GM06990 (cell line): Measurements from ENCODE around the gene TMEM81.

Source experiments
- DNase-seq: peaks from one replicate; pipeline ENCODE4 v3.0.0-alpha.2; 2011; ENCODE audit not compliant: insufficient read length; ENCODE audit errors: extremely low read depth
- H3K27me3 ChIP-seq: replicated peaks from 2 replicates; pipeline ENCODE4 v1.6.0; 2011; ENCODE audit warnings: low read length; ENCODE audit not compliant: control insufficient read depth, insufficient read depth
- H3K36me3 ChIP-seq: 2 replicates; pipeline ENCODE4 v1.5.1; 2011; ENCODE audit warnings: low read length; ENCODE audit not compliant: control insufficient read depth, insufficient read depth
- H3K4me3 ChIP-seq: replicated peaks from 2 replicates; pipeline ENCODE4 v1.5.1; 2011; ENCODE audit warnings: low read depth, mild to moderate bottlenecking, control low read depth, low read length
- TF ChIP-seq, protein P1 (sequence below): IDR thresholded peaks from 2 replicates; pipeline ENCODE4 v1.5.1; 2011; ENCODE audit warnings: low read length, control low read depth, mild to moderate bottlenecking, inconsistent platforms; ENCODE audit not compliant: insufficient read depth, poor library complexity, severe bottlenecking

TMEM81 gene

DNA sequence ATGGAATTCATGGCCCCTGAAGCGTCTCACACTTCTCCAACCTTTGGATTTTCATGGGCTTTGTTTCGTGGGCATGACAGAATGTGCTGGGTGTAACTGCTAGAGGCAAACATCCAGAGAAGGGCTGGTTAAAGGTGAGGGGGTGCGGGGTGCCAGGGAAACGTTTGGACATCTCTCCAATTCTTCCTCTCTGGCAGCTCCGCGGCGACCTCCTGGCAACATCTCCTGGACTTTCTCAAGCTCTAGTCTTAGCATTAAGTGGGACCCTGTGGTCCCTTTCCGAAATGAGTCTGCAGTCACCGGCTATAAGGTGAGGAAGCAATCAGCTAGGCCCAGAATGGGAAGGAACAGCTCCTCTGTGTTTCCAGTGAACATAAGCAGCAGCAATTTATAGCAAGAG lies 12.0 kb downstream of the TMEM81 start:
- TF ChIP-seq, protein P1, sequence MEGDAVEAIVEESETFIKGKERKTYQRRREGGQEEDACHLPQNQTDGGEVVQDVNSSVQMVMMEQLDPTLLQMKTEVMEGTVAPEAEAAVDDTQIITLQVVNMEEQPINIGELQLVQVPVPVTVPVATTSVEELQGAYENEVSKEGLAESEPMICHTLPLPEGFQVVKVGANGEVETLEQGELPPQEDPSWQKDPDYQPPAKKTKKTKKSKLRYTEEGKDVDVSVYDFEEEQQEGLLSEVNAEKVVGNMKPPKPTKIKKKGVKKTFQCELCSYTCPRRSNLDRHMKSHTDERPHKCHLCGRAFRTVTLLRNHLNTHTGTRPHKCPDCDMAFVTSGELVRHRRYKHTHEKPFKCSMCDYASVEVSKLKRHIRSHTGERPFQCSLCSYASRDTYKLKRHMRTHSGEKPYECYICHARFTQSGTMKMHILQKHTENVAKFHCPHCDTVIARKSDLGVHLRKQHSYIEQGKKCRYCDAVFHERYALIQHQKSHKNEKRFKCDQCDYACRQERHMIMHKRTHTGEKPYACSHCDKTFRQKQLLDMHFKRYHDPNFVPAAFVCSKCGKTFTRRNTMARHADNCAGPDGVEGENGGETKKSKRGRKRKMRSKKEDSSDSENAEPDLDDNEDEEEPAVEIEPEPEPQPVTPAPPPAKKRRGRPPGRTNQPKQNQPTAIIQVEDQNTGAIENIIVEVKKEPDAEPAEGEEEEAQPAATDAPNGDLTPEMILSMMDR = no peak
- Histone ChIP-seq H3K4me3 (no peak overlapping the region), H3K36me3 (no peaks in the 10 kb centered on the region), H3K27me3 (no peaks in the 10 kb centered on the region)
- DNase-seq = no peak

DNA sequence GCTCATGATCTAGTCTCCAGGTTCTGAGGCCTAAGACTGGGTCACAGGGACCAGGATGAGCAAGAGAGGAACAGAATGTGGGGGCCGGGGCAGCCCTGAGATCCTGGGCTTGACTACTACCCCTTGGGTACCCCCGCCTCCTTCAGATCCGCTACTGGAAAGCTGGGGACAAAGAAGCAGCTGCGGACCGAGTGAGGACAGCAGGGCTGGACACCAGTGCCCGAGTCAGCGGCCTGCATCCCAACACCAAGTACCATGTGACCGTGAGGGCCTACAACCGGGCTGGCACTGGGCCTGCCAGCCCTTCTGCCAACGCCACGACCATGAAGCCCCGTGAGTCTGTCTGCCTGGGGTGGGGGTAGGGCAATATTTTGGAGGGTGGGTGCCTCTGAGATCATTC lies 12.5 kb downstream of the TMEM81 start:
- no peak overlapping the region for H3K4me3 ChIP-seq
- H3K27me3 ChIP-seq = no peaks in the 10 kb centered on the region; the same call in 1 of the 2 replicates
- DNase-seq = no peak
- TF ChIP-seq, protein P1 = no peak
- H3K36me3 ChIP-seq = no peaks in the 10 kb centered on the region

DNA sequence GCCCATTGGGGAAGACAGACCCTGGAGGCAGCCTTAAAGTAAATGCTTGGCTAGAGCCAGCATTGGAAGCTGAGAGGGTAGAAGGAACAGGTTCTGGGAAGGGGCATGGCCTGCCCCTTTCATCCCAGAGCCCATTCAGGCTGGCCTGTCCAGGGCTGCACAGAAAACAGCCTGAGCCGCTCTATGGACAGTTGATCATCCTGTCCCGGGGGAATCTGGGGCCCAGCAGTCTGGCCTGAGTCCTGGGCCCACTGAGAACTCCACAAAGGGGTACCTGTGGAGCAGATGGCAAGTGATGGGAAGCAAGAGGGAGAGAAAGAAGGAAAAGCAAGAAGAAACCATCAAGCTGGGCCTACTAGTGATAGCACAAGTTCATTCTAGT lies 13.2 kb downstream of the TMEM81 start:
- Histone ChIP-seq H3K36me3 (no peaks in the 10 kb centered on the region), H3K27me3 (no peaks in the 10 kb centered on the region; the same call in 1 of the 2 replicates), H3K4me3 (no peak overlapping the region)
- TF ChIP-seq, protein P1 = no peak
- no peak for DNase-seq

DNA sequence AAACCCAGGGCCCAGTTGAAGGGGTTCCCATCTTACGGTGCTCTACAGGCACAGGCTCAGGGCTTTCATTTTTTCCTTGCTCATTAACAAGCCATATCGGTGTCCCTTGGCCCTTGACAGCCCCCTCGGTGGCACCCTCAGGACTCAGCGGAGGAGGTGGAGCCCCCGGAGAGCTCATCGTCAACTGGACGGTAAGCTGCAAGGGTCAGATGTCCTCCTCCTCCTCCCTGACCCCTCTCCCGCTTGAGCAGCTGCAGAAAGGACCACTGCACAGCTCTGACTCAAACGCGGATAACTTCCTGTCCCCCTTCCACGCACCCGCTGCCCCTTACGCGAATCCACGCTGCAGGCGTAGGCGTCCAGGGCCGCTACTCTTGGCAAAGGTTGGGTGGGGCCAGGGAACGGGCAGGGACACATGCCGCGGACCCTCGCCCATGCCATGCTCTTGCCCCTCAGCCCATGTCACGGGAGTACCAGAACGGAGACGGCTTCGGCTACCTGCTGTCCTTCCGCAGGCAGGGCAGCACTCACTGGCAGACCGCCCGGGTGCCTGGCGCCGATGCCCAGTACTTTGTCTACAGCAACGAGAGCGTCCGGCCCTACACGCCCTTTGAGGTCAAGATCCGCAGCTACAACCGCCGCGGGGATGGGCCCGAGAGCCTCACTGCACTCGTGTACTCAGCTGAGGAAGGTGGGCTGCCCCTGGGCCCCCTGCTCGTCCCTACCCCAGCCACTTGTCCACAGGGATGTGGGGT lies 14.7 kb downstream of the TMEM81 start:
- Histone ChIP-seq H3K4me3 (no peak overlapping the region), H3K36me3 (no peaks in the 10 kb centered on the region), H3K27me3 (no peaks in the 10 kb centered on the region; the same call in 1 of the 2 replicates)
- no peak for DNase-seq
- TF ChIP-seq, protein P1 = no peak

DNA sequence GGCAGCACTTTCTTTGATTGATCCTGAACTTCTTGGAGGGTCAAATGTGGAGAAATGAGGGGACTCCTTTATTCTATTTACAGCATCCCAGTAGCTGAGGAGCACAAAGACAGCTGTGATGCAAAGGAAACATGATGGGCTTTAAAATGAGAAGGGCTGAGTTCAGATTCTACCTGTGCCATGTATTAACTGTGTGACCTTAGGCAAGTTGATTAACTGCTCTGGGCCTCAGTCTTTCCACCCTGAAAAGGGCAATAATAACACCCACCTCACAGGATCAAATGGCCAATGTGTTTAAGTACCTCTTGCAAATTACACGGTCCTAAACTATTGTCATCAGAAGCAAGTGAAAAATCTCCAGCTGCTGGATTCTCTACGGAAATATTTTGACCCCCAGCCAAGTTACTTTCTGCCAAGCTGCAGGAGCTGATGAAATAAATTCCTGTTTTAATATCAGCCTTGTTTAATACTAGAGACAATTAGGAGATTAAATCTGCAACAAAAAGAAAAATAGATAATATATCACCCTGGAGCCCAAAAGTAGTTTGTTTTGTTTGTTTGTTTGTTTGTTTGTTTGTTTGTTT lies 15.7 kb downstream of the TMEM81 start:
- H3K27me3 ChIP-seq = no peaks in the 10 kb centered on the region; the same call in 1 of the 2 replicates
- no peak overlapping the region for H3K4me3 ChIP-seq
- TF ChIP-seq, protein P1 = no peak
- no peaks in the 10 kb centered on the region for H3K36me3 ChIP-seq
- no peak for DNase-seq

DNA sequence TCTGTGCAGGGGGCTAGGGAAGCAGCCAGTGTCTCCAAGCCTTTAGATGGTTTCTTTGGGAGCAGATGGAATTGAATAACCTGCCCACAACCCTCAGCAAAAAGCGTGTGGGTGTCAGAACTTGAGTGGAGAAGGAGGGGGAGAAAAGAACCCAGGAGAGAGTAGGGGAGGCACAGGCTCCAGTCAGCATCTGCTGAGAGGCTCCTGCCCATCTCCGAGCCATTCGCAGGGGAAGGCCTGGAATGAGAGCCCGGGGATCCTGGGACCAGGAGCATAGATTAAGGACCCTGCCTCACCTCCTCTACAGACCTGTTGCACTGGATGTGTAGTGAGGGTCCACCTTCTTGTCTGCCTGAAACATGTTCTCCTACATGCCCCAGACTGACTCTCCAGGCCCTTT lies 16.3 kb downstream of the TMEM81 start:
- Histone ChIP-seq H3K36me3 (no peaks in the 10 kb centered on the region), H3K4me3 (no peak overlapping the region), H3K27me3 (no peaks in the 10 kb centered on the region; the same call in 1 of the 2 replicates)
- TF ChIP-seq, protein P1 = no peak
- no peak for DNase-seq
